Upper lobe of right lung (tissue), 1 donor: ENCODE data around the gene PTPRC. TPM values are rescaled to one million over a fixed set of nuclear protein-coding genes. Genes with fewer than 3 reads are reported as not detected.

Experiments
- ATAC-seq: fragments of 200-7000 bp; cut with Tn5 transposase; one replicate; pipeline ENCODE4 v1.9.1; 2020; ENCODE audit warnings: mild to moderate bottlenecking, moderate library complexity
- DNase-seq: peaks from one replicate; pipeline ENCODE4 v3.0.0-alpha.2; 2020
- H3K27ac ChIP-seq: fragments of 200-600 bp; one replicate; pipeline ENCODE4 v1.8.0; 2022
- H3K27me3 ChIP-seq: fragments of 200-600 bp; one replicate; pipeline ENCODE4 v1.8.0; 2022; ENCODE audit warnings: mild to moderate bottlenecking
- H3K36me3 ChIP-seq: fragments of 200-600 bp; one replicate; pipeline ENCODE4 v1.8.0; 2022
- H3K4me1 ChIP-seq: fragments of 200-600 bp; one replicate; pipeline ENCODE4 v1.8.0; 2022
- H3K4me3 ChIP-seq: fragments of 200-600 bp; one replicate; pipeline ENCODE4 v1.8.0; 2022; ENCODE audit warnings: mild to moderate bottlenecking
- H3K9me3 ChIP-seq: fragments of 200-600 bp; one replicate; pipeline ENCODE4 v1.8.0; 2022
- intact Hi-C: fragments of 100-400 bp; cut with DNase I; formaldehyde crosslinking; loops from one replicate; pipeline ENCODE4 v1.11.0; 2022
- total RNA-seq: library from RNA; stranded (reverse); fragmentation: NEBNext Ultra II Directional; extraction: Animal tissue kit (Norgen Biotek cat#: 25700); gene quantifications from one replicate; pipeline ENCODE4 v1.2.1, GENCODE V29; 2021
- TF ChIP-seq, protein P1 (sequence below): fragments of 200-600 bp; IDR thresholded peaks from one replicate; pipeline ENCODE4 v1.8.0; 2022; ENCODE audit warnings: antibody characterized with exemption
- donor health status: DM: no; HTN: yes; CAD: no; lungs with severe emphysema.

PTPRC gene
- total RNA-seq, 1 donor from 2014 or later: 127 TPM

- H3K4me3 ChIP-seq: no peak overlapping the region
- no peaks in the 10 kb centered on the region for H3K4me1 ChIP-seq
- no peaks in the 10 kb centered on the region for H3K9me3 ChIP-seq
- TF ChIP-seq, protein P1, sequence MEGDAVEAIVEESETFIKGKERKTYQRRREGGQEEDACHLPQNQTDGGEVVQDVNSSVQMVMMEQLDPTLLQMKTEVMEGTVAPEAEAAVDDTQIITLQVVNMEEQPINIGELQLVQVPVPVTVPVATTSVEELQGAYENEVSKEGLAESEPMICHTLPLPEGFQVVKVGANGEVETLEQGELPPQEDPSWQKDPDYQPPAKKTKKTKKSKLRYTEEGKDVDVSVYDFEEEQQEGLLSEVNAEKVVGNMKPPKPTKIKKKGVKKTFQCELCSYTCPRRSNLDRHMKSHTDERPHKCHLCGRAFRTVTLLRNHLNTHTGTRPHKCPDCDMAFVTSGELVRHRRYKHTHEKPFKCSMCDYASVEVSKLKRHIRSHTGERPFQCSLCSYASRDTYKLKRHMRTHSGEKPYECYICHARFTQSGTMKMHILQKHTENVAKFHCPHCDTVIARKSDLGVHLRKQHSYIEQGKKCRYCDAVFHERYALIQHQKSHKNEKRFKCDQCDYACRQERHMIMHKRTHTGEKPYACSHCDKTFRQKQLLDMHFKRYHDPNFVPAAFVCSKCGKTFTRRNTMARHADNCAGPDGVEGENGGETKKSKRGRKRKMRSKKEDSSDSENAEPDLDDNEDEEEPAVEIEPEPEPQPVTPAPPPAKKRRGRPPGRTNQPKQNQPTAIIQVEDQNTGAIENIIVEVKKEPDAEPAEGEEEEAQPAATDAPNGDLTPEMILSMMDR: no peak
- H3K27me3 ChIP-seq: no peaks in the 10 kb centered on the region
- peak overlapping the region; percentile 27 for H3K27ac ChIP-seq
- DNase-seq: no peak
- H3K36me3 ChIP-seq: no peaks in the 10 kb centered on the region
- no peak for ATAC-seq
- intact Hi-C loops: no loop called here
Observed at GRCh38 chr1:198669771-198670170, 30.9 kb downstream of the PTPRC start.

GRCh38 chr1:198671136-198671535 lies 32.3 kb downstream of the PTPRC start:
- Histone ChIP-seq H3K36me3 (no peaks in the 10 kb centered on the region), H3K4me1 (no peaks in the 10 kb centered on the region), H3K4me3 (no peak overlapping the region), H3K27ac (no peak overlapping the region), H3K27me3 (no peaks in the 10 kb centered on the region), H3K9me3 (no peaks in the 10 kb centered on the region)
- TF ChIP-seq, protein P1: no peak
- intact Hi-C loops: no loop called here
- no peak for ATAC-seq
- no peak for DNase-seq

- intact Hi-C loops: no loop called here
- H3K36me3 ChIP-seq: no peaks in the 10 kb centered on the region
- ATAC-seq (no peak), DNase-seq (no peak)
- TF ChIP-seq, protein P1: no peak
- H3K27ac ChIP-seq: no peak overlapping the region
- H3K9me3 ChIP-seq: no peaks in the 10 kb centered on the region
- no peak overlapping the region for H3K4me3 ChIP-seq
- no peaks in the 10 kb centered on the region for H3K27me3 ChIP-seq
- peaks cover 6% of the 10 kb centered on the region for H3K4me1 ChIP-seq
Observed at GRCh38 chr1:198672124-198672523, 33.3 kb downstream of the PTPRC start.

GRCh38 chr1:198674009-198674408 lies 35.2 kb downstream of the PTPRC start:
- DNase-seq: no peak
- no peak overlapping the region for H3K4me3 ChIP-seq
- peaks cover 11% of the 10 kb centered on the region for H3K4me1 ChIP-seq
- no peak for ATAC-seq
- no peaks in the 10 kb centered on the region for H3K9me3 ChIP-seq
- no peaks in the 10 kb centered on the region for H3K27me3 ChIP-seq
- H3K27ac ChIP-seq: no peak overlapping the region
- intact Hi-C loops: no loop called here
- TF ChIP-seq, protein P1: no peak
- H3K36me3 ChIP-seq: no peaks in the 10 kb centered on the region

DNA sequence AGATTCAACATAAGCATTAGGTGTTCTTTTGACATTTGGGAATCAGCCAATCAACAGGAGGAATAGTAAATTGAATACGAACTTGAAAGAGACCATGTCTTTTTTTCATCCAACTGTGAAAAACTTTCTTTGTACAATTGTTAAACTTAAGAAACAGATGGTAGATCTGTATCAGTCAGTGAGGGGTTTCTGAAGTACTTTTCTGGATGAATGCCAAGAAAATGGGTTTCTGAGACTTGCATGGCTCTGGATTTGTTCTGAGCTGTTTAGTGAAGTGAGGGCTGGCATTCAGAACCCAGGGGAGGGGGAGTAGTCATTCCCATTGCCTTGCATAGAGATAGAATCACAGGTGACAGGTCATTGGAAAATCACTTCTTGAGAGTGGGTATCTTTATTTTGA lies 37.4 kb downstream of the PTPRC start:
- Histone ChIP-seq H3K27ac (no peak overlapping the region), H3K36me3 (no peaks in the 10 kb centered on the region)
- DNase-seq: no peak

More for the DNA sequence above, 37.4 kb downstream of the PTPRC start:
- no peak for ATAC-seq
- TF ChIP-seq, protein P1: no peak
- H3K4me3 ChIP-seq: no peak overlapping the region
- H3K4me1 ChIP-seq: peaks cover 17% of the 10 kb centered on the region
- intact Hi-C loops: no loop called here
- H3K27me3 ChIP-seq: no peaks in the 10 kb centered on the region
- H3K9me3 ChIP-seq: no peaks in the 10 kb centered on the region
